ENCODE data around the gene UBXN1.

GRCh38 chr11:62666259-62666926, 12.5 kb downstream of the UBXN1 start:
- TF ChIP-seq CTCF (conservative IDR thresholded peaks at IDR 0.05) = no peak
- TF ChIP-seq EZH2 (IDR thresholded peaks at IDR 0.05; ENCODE audit: low read depth) = no peak
